Astrocyte (in vitro differentiated cells and primary cell): ENCODE results near the gene ATP2A1.

Experiments used
- EZH2 ChIP-seq: IDR thresholded peaks from 2 replicates; pipeline ENCODE4 v1.6.1; 2012; ENCODE audit warnings: mild to moderate bottlenecking, low read length, inconsistent platforms; ENCODE audit not compliant: insufficient read depth
- TF ChIP-seq, protein P1 (sequence below): IDR thresholded peaks from 2 replicates; pipeline ENCODE4 v1.5.1; 2011; ENCODE audit warnings: low read depth, mild to moderate bottlenecking, inconsistent platforms, low read length, moderate library complexity; ENCODE audit not compliant: insufficient read depth

DNA sequence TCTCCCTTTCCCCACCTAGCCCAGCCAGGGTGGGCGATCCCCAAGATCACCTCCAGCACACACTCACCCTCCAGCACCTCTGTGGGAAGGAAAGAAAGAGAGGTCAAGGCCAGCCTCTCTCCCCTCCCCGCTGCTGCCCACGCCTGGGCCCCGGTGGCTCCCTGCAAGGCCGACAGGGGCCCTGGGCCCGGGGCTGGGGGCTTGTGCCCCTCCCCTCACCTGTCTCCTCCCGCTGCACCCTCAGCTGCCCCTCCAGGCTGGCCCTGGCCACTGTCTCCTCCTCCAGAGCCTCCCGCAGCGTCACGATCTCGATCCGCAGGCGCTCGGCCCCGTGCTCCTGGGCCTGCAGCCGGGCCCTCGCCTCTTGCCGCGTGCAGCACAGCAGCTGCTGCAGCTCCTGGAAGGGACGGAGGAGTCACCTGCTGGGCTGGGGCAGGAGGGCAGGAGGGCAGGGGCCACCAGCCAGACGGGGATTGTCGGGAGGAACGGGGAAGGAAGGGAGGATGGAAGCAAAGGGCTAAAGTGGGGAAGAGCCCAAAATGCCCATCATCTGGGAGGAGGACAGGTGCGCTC is 27.6 kb downstream of the ATP2A1 start:
- TF ChIP-seq, protein P1, sequence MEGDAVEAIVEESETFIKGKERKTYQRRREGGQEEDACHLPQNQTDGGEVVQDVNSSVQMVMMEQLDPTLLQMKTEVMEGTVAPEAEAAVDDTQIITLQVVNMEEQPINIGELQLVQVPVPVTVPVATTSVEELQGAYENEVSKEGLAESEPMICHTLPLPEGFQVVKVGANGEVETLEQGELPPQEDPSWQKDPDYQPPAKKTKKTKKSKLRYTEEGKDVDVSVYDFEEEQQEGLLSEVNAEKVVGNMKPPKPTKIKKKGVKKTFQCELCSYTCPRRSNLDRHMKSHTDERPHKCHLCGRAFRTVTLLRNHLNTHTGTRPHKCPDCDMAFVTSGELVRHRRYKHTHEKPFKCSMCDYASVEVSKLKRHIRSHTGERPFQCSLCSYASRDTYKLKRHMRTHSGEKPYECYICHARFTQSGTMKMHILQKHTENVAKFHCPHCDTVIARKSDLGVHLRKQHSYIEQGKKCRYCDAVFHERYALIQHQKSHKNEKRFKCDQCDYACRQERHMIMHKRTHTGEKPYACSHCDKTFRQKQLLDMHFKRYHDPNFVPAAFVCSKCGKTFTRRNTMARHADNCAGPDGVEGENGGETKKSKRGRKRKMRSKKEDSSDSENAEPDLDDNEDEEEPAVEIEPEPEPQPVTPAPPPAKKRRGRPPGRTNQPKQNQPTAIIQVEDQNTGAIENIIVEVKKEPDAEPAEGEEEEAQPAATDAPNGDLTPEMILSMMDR = no peak
- no peak for TF ChIP-seq EZH2
